HG02981 (cell line): ENCODE results near the gene TMC6.
"Not testable (repeated sequence)": the region's sequence is repeated elsewhere in the genome, so short reads cannot be mapped to it uniquely, and the experiment has no call there.

Experiments used
- ATAC-seq: cut with Tn5 transposase; IDR thresholded peaks from one replicate; pipeline ENCODE4 v1.9.1; 2021; ENCODE audit warnings: mild to moderate bottlenecking, moderate library complexity; ENCODE audit not compliant: unreplicated experiment

TMC6 gene

DNA sequence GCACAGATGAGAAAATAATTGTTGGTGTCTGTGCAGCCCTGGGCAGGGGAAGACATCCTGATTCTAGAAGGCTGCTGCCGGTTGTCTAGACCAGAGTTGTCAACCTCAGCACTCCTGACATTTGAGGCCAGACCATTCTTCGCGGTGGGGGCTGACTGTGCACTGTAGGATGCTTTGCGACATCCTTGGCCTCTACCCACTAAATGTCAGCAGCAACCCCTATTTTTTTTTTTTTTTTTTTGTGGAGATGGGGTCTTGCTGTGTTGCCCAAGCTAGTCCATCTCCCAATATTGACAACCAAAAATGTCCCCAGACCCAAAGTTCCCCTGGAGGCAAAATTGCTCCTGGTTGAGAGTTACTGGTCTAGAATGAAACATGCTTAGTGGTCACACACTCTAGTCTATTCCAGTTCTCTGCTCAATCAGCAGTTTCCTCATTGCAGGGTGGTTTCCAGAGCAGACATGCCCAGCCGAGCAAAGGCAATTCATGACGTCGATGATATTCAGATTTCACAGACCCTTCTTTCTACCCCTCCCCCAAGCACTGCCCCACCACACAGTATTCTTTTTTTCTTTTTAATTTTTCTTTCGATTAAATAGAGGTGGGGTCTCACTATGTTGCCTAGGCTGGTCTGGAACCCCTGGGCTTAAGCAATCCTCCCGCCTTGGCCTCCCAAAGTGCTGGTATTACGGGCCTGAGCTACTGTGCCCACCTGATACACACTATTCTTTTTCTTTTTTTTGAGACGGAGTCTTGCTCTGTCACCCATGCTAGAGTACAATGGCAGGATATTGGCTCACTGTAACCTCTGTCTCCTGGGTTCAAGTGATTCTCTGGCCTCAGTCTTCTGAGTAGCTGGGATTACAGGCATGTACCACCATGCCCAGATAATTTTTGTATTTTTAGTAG, 26.6 kb upstream of the TMC6 start:
- ATAC-seq: peak; percentile 62

DNA sequence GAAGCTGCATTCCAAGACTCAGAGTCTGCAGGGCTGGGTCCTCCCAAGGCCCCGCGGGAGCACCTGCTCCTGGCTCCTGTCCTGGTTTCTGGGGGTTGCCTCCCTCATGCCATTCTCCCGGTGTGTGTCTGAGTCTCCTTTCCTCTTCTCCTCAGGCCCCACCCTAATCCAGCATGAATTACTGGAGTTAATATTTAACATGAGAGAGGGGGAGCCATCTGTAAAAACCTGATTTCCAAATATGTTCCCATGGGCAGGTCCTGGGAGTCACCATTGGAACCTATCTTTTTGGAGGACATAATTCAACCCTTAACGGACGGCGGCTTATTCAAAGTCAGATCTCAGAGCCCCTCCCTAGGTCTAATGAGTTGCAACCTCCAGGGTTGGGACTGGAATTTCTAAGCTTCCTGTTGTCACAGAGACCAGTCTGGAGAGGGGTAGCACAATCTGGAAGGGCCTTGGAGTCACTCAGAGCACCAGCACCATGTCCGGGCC, 23.0 kb upstream of the TMC6 start:
- ATAC-seq: no peak

DNA sequence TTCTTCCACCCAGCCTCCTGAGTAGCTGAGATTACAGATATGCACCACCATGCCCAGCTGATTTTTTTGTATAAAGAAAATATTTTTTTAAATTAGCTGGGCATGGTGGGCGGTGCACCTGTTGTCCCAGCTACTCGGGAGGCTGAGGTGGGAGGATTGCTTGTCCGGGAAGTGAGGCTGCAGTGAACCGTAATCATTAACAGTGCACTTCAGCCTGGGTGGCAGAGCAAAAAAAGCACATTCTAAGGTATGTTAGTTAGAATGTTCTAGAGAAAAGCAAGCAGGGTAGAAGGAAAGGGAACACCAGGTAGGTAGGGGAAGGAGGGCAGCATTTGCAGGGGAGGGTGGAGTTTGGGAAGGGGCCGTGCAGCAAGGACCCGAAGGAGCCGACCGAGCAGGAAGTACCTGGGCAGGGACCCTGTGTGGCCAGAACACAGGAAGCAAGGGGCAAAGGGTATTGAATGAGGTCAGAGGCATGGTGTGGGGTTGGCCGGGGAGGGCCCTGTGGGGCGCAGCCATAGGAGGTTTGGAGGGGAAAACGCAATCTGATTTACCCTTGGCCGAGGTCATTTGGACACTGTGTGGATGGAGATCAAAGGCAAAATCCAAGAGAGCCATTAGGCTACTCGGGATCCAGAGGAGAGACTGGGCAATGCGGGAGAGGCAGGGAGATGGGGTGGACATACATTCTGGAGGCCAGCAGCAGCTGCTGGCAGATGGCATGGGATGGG, 19.9 kb upstream of the TMC6 start:
- no peak for ATAC-seq

DNA sequence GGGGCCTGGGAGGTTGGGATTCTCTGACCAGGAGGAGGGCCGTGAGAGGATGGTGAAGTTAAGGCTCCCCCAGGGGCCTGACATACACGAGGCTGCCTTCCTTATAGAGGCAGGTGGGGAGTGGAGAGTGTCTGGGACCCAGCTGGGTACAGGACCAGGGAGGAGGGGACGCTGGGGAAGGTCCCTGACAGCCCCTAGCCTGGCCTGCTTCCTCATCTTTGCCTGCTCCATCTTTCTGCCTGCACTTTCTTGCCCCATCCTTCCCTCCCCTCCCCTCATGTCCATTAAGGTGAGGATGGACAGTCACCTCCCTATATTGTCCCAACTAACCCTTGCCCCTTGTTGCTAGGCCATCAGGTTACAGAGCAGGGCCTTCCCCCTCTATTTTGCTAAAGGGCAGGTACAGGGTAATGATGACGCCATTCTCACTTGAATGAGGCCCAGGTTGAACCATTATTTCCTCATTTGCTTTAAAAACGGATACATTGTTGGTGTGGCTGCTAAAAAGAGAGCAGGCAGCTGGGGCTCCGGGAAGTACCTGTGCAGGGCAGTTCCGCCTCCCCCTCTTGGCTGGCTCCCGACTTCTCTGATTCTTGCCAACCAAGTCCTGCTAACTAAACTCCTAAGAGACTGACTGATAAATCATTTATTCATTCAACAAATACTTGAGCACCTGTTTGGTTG, 18.9 kb upstream of the TMC6 start:
- peak; percentile 36 for ATAC-seq

DNA sequence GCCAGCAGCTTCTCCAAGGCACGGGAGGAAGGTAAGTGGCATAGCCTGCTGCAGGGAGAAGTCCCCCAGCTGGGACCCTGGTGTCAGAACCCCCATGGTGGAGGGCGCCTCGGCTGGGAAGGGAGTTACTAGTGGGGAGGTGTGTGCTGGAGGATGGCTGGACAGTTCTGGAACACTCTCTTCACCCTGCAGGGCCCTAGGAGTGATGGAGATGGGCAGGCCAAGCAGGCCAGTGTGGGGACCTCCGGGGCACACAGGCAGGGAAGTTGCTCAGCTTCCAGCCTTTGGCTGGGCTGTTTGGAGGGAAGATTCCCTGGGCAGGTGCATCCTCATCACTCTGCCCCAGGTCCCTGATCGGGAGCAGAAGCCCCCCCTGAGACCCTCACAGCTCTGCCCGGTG, 18.3 kb upstream of the TMC6 start:
- no peak for ATAC-seq

DNA sequence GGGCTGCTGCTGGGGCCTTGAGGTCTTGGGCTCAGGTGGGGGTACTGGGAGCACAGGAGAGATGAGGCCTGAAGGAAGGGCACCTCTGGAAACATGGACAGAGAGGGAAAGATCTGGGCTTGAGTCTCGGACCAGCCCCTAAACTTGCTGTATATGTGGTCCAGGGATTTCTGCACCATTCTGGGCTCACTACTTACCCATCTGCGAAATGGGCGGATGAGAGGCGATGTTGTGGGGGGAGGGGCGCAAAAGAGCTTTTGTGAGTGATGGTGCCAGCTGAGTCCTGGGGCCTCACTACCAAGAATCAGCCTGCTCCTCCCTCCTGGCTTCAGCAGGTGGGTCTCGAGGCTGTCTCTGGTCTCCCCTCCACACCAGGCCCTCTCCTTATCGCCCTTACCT, 17.9 kb upstream of the TMC6 start:
- ATAC-seq: no peak

DNA sequence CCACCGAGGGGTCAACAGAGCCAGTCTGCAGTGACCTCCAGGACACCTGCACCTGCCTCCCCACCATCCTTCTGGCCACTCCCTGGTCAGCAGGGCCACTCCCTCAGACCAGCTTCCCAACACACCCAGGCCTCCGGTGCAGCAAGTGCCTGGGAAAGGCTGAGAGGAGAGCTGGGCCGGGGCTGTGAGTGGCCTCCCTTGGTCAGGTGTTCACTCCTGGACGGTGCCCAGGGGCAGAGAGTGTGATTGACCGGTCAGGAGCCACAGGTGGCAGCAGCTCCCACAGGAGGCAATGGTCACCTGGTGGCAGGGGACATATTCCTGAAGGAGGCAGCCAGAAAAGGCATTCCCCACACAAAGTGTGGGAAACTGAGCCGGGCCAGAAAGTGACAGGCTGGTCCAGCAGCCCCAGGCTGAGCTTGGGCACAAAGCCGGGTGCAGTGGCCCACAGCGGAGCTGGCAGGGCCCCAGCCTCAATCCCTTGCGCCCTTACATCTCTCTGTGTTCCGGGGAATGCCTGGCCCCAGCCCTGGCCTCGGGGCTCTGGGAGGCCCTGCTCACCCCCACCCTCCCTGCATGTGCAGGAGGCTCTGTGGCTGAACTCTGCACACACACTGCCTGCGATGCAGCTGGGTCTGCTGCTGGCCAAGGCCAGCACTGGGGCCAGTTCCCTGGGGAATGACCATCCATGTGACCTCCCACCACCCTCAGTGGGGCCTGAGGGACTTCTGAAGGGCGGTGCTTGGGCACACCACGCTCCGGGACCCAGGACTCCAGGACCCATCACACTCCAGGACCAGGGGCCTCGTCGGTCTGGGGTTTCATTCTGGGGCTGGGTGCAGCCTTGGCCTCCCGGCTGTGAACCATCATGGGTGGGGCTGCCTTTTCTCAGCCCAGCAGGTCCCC, 16.4 kb upstream of the TMC6 start:
- no peak for ATAC-seq

DNA sequence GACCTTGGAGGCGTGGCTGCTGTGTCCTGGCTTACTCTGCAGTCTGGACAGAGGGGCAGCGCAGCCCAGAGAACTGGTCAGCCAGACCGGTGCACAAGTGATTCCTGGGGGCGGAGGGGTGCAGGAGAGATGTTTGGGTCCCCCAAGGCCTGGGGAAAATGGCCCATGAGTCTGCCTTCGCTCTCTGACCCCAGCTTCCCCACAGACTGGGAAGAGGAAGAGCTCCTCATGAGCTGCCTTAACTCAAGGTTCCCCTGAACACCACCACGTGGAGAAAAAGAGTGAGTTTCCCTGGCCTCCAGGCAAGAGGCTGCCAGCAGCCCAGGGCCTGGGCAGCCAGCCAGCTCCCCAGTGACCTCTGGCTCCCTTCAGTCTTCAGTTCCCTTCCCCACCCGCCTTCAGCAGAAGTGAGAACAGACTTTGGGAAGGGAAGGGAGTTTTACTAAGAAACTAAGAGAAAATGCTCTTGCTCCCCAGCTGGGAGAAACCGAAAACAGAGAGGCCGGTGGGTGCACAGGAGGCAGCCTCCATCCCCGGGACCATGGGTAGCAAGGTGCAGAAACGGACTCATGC, 15.7 kb upstream of the TMC6 start:
- ATAC-seq: no peak

DNA sequence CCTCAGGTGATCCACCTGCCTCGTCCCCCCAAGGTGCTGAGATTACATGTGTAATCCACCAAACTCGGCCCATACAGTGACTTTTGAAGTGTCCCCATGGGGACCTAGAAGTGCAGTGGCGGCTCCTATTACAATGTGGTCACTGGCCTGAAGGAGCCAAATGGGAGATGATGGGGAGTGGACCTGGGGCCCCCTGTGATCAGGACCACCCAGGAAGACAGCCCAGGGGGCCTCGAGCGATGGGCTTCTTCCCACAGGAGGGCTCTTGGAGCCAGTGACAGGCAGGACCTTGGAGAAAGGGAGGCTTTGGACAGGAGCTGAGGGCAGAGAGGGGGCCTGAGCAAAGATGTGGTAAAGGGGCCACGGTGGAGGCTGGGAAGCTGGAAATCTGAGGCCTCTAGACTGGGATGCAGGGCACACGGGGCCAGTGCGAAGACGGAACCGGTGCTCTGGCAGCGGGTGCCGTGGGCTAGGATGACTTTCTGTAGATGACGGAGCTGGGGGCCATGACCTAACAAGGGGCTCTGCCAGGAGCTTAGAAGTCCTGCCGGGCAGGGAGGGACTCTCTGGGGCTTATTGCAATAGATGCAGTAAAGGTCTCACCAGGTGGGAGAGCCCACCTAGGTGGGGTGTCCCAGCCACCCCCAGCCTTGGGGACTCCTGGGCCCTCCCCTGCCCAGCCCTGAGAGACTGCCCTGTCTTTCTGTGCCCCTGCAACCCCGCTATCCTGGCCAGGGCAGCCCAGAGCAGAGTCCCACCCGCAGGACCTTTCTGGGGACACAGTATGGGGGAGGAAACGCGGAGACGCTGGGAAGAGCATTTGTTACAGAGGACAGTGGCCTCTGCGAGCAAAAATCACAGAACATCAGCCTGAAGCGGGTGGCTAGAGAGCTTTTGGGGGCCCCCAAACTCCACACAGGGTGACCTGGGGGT, 14.9 kb upstream of the TMC6 start:
- no peak for ATAC-seq

DNA sequence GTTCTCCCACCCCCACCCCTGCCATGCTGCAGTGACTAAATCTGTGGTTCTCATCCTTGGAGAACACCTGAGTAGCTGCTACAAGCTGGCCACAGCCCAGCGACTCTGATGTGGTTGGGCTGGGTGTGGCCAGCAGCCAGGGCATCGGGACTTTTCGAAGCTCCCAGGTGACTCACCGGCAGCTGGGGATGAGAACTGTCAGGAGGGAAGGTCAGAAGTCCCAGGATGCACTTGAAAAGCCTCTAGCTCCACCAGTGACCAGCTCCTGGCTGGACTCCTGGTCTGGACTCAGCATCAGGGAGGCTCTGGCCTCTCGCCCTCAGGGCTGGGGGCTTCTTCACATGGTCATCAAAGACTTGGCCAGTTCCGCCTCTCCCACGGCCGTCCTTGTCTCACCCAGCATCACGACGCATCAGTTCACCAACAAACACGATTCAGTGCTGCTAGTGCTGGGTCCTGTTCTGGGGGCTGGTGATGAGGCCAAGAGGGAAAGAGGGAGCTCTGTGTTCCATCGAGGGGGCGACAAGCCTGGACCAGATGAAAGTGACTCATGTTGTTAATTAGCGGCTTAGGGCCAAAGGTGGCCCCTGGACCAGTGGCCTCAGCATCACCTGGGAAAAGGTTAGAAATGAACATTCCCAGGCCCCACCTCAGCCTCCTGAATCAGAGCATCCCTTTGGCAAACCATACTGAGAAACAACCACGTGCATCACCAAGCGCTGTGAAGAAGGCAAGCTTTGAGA, 13.7 kb upstream of the TMC6 start:
- ATAC-seq: no peak

DNA sequence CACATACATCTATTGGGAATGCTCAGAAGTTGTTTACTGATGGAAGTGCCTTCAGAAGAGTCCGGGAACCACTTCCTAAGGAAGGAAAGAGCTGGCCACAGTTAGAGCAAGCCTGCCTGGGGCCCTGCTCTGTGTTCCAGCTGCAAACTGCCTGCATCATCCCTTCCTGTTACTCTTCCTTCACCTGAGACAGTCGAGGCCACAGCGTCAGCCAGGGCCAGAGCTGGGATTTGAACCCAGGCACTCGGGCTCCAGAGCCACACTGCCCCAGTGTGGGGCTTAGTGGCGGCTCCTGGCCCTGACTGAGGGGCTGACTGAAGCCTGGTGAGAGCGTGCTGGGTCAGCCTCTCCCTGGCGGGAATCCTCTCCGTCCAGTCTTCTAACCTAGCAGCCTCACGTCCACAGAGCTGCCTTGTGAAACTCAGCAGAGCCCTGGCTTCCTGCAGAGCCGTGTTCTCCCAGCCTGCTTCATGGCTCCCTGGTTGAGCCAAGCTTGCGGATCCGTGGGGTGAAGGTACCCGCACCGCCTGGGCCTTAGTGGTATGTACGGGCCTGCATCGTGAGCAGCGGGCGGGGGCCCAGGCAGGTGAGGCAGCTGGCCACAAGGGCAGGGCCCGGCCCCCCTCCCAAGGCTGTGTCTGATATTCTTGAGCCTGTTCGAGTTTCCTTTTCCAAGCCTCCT, 13.0 kb upstream of the TMC6 start:
- ATAC-seq: no peak

DNA sequence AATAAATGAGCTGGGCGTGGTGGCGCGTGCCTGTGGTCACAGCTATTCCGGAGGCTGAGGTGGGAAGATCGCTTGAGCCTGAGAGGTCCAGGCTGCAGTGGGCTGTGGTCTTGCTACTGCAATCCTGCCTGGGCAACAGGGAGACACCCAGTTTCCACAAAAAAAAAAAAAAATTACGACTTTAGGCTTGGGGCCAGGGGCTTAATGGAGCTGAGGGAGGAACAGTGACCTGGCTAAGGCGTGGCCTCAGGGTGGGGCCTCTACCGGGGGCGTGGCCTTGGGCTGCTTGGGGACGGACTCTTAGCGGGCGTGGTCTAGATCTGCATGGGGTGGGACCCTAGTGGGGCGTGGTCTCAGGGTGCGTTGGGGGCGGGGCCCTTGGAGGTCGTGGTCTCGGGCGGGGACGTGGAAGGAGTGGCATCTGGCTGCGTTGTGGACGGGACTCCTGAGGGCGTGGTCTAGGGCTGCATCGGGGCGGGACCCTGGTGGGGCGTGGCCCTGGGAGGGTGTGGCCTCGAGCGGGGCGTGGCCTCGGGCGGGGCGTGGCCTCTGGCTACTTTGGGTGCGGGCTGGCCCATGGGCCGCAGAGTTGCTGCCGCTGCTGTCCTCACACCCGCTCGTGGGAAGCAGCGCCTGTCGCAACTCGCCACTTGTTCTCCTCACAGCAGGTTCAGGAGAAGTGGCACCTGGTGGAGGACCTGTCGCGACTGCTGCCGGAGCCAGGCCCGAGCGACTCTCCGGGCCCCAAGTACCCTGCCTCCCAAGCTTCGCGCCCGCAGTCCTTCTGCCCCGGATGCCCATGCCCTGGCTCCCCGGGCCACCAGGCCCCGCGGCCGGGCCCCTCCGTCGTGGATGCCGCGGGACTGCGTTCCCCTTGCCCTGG, 11.9 kb upstream of the TMC6 start:
- ATAC-seq: peak; percentile 76

DNA sequence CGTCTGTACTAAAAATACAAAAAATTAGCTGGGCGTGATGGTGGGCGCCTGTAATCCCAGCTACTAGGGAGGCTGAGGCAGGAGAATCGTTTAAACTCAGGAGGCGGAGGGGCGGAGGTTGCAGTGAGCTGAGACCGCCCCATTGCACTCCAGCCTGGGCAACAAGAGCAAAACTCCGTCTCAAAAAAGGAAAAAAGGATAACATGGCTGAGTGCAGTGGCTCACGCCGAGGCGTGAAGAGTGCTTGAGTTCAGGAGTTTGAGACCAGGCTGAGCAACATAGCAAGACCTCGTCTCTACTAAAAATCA, 11.3 kb upstream of the TMC6 start:
- not testable (repeated sequence) for ATAC-seq

DNA sequence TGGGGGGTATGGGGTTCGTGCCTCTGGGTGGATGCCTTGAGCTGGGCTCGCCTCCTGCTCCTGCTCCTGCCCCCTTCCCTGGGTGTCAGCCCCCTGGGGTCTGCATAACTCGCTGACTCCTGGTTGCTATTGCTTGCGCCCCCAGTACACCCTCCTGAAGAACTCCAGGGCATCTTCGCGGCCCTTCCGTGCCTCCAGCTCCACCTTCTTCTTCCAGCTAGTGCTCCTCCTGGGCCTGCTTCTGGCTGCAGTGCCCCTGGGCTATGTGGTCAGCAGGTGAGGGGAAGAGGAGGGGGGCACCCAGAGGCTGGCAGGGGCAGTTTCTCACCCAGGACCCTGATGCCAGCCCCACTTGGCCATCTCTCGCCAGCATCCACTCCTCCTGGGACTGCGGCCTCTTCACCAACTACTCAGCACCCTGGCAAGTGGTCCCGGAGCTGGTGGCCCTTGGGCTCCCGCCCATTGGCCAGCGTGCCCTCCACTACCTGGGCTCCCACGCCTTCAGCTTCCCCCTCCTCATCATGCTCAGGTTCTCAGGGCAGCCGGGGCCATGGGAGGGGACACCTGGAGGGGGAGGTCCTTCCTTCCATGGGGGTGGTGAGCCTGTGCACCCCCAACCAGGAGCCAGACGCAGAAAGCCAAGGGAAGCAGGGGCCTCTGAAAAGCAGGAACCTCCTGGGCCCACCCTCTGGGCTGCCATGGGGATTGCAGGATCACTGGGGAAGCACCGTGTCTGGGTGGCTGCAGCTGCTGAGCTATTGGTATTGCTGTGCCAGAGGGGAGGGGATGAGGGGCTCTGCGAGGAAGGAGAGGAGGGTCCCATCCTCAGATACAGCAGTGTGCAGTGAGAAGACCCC, 9.9 kb upstream of the TMC6 start:
- ATAC-seq: no peak

DNA sequence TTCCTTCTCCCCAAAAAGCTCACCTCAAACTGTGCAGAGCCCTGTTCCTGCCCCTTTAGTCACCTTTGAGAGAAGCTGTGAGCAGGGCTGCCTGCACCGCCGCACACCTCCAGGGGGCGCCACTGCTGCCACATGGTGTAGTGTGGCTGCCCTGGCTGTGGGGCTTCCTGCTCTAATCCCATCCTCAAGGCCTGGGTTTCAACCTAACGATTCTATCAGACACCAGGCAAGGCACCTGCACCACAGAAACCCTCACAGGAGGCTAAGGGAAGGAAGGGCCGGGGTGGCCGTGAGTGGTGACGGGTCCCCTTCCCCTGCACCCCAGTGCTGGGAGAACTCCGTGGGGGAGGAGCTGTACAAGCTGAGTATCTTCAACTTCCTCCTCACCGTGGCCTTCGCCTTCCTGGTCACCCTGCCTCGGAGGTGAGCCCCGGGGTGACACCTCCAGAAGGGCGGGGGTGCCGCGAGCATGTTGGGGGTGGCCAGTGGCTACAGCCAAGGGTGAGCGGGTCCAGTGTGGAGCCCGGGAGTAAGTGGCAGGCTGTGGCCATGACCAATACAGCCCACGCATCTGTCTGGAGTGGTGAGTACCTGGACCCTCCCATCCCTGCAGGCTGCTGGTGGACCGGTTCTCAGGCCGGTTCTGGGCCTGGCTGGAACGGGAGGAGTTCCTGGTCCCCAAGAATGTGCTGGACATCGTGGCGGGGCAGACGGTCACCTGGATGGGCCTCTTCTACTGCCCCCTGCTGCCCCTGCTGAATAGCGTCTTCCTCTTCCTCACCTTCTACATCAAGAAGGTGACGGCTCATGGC, 9.0 kb upstream of the TMC6 start:
- no peak for ATAC-seq
